Hypothalamus (tissue), 51 donors: Measurements from ENCODE around the gene BTLA.
"Not testable (repeated sequence)": the region's sequence is repeated elsewhere in the genome, so short reads cannot be mapped to it uniquely, and the experiment has no call there.

Experiments used
- DNase-seq, 51 donors: peaks; one replicate each; lab custom pipeline; 2025; lab: John Stamatoyannopoulos, UW

Gene BTLA

GRCh38 chr3:112492124-112492523 is 7.1 kb downstream of the BTLA start:
- DNase-seq, result no peak

GRCh38 chr3:112491373-112491772 is 7.9 kb downstream of the BTLA start:
- no peak for DNase-seq

- no peak for DNase-seq
Observed at GRCh38 chr3:112489674-112490479, 9.4 kb downstream of the BTLA start.

GRCh38 chr3:112486811-112487505 is 12.3 kb downstream of the BTLA start:
- DNase-seq, result no peak

- DNase-seq, result no peak
Observed at GRCh38 chr3:112484352-112484751, 14.9 kb downstream of the BTLA start.

GRCh38 chr3:112482675-112483074 is 16.6 kb downstream of the BTLA start:
- DNase-seq, result no peak

GRCh38 chr3:112481302-112481721 is 18.0 kb downstream of the BTLA start:
- no peak for DNase-seq

- DNase-seq, result no peak
Observed at GRCh38 chr3:112477891-112478290, 21.4 kb downstream of the BTLA start.

- no peak for DNase-seq
Observed at GRCh38 chr3:112476346-112476745, 22.9 kb downstream of the BTLA start.

GRCh38 chr3:112474796-112475195 is 24.5 kb downstream of the BTLA start:
- no peak for DNase-seq

- no peak for DNase-seq
Observed at GRCh38 chr3:112472691-112473090, 26.6 kb downstream of the BTLA start.

- no peak for DNase-seq
Observed at GRCh38 chr3:112471596-112472325, 27.5 kb downstream of the BTLA start.

- no peak for DNase-seq
Observed at GRCh38 chr3:112470788-112471187, 28.5 kb downstream of the BTLA start.

- no peak for DNase-seq
Observed at GRCh38 chr3:112469671-112470070, 29.6 kb downstream of the BTLA start.

- no peak for DNase-seq
Observed at GRCh38 chr3:112467539-112467938, 31.7 kb downstream of the BTLA start.

- DNase-seq, result no peak
Observed at GRCh38 chr3:112466020-112466419, 33.3 kb downstream of the BTLA start.

GRCh38 chr3:112464264-112464663 is 35.0 kb downstream of the BTLA start:
- no peak for DNase-seq

GRCh38 chr3:112463250-112463649 is 36.0 kb downstream of the BTLA start:
- DNase-seq, result no peak

- not testable (repeated sequence) for DNase-seq
Observed at GRCh38 chr3:112461787-112462186, 37.5 kb downstream of the BTLA start.

GRCh38 chr3:112460519-112461195 is 38.6 kb downstream of the BTLA start:
- DNase-seq, result no peak

GRCh38 chr3:112459750-112460149 is 39.5 kb downstream of the BTLA start:
- DNase-seq, result no peak
